Skin epidermis (tissue), 12 donors: ENCODE data around the gene APOC4.

Experiments used
- H3K27ac ChIP-seq, 21 experiments: fragments of 200-600 bp; sonication (generic) in 11 of 21; one replicate each; pipeline ENCODE4 v1.5.0; 2020; ENCODE audit warnings: mild to moderate bottlenecking in 3 of 21, inconsistent platforms in 2 of 21, moderate library complexity in 2 of 21
- H3K4me3 ChIP-seq, 7 experiments: fragments of 200-600 bp; sonication (generic) in 2 of 7; one replicate each; pipeline ENCODE4 v1.5.0; 2020; ENCODE audit warnings: inconsistent platforms in 2 of 7, mild to moderate bottlenecking in 2 of 7, moderate library complexity in 1 of 7

APOC4 gene

GRCh38 chr19:44913512-44914432 is 28.3 kb upstream of the APOC4 start:
- H3K27ac ChIP-seq: peak overlapping the region in 14 of 21 experiments; percentile 5 to 83 (median 64)

GRCh38 chr19:44914433-44915206 is 27.4 kb upstream of the APOC4 start, which contains the start of gene APOC1:
APOC1 (plus strand) TSS chr19:44914608; CDS start chr19:44914892, 284 bp downstream.
- Histone ChIP-seq H3K4me3 (peak within 1 kb of the TSS; percentile 30 to 48 (median 36)), H3K27ac (peak within 1 kb of the TSS in 19 of 21 experiments; percentile 5 to 83 (median 57))

More at GRCh38 chr19:44913512-44914432, 28.3 kb upstream of the APOC4 start:
- peak overlapping the region in 2 of 7 experiments; percentile 35 to 48 for H3K4me3 ChIP-seq

DNA sequence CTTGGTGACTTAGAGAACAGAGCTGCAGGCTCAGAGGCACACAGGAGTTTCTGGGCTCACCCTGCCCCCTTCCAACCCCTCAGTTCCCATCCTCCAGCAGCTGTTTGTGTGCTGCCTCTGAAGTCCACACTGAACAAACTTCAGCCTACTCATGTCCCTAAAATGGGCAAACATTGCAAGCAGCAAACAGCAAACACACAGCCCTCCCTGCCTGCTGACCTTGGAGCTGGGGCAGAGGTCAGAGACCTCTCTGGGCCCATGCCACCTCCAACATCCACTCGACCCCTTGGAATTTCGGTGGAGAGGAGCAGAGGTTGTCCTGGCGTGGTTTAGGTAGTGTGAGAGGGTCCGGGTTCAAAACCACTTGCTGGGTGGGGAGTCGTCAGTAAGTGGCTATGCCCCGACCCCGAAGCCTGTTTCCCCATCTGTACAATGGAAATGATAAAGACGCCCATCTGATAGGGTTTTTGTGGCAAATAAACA is 17.8 kb upstream of the APOC4 start:
- Histone ChIP-seq H3K4me3 (no peak overlapping the region), H3K27ac (peak overlapping the region in 9 of 21 experiments; percentile 7 to 73 (median 47))

DNA sequence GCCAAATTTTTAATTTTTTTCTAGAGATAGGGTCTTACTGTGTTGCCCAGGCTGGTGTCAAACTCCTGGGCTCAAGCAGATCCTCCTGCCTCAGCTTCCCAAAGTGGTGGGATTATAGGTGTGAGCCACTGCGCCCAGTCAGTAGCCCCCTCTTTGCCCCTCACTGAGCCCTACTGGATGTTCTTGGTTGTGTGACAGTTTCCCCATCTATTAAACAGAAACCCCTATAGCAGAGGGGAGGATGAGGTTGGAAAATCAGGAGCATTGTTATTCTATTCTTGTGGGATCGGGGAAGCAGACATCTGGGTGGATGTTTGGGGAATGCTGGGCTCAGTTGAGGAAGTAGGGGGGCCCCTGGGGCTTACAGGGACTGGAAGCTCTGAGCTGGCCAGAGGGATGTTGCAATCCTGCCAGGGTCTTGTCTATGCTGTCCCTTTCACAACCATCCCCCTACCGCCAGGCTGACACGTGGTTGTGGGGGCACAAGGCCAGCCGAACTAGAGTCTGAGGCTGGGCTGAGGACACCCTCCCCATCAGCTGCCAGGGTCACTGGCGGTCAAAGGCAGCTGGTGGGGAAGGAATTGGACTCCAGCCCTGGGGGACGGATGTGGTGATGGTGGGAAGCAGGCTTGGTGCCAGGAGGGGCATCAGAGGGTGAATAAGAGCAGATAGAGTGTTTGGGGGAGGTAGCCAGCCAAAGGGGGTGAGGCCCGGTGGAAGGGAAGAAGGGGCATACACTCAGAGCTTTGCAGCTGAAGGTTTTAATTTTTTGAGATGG is 16.7 kb upstream of the APOC4 start:
- H3K27ac ChIP-seq: peak overlapping the region in 15 of 21 experiments; percentile 7 to 73 (median 50)
- no peak overlapping the region for H3K4me3 ChIP-seq

DNA sequence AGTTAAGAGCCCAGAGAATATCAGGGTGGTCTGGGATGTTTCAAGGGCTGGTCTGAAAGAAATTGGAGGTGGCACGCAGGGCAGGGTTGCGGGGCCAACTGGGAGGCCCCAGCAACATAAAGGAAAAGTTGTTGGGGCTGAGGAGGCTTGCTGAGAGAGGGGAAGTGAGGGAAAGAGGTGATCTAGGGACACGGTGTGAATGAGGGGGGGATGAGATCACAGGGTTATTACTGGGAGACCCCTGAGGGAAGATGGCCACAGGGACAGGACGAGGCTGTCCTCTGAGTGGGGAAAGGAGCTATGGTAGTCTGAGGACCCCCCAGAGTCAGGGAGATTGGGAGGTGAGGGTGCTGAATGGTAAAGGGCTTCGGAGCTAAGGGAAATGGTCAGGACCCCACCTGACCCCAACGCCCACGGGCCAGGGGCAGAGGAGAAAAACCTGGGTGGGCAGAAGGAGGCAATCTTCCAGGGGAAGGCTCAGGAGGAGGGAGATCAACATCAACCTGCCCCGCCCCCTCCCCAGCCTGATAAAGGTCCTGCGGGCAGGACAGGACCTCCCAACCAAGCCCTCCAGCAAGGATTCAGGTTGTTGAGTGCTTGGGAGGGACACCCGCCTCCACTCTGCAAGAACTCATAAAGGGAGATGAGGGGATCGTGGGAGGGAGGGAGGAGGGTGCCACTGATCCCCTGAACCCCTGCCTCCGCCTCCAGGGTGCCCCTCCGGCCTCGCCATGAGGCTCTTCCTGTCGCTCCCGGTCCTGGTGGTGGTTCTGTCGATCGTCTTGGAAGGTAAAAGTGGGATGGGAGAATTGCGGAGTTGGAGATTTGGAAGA is 15.6 kb upstream of the APOC4 start:
- H3K27ac ChIP-seq: peak overlapping the region in 7 of 21 experiments; percentile 12 to 69 (median 30)

GRCh38 chr19:44927746-44928145 is 14.3 kb upstream of the APOC4 start:
- H3K4me3 ChIP-seq: no peak overlapping the region
- H3K27ac ChIP-seq: no peak overlapping the region

More for the DNA sequence above, 15.6 kb upstream of the APOC4 start:
- H3K4me3 ChIP-seq: peak overlapping the region in 2 of 7 experiments; percentile 11 to 22

- Histone ChIP-seq H3K27ac (no peak overlapping the region), H3K4me3 (no peak overlapping the region)
Measured at GRCh38 chr19:44930088-44930487, 11.9 kb upstream of the APOC4 start.

GRCh38 chr19:44931541-44931940 is 10.5 kb upstream of the APOC4 start:
- H3K4me3 ChIP-seq: no peak overlapping the region
- no peak overlapping the region for H3K27ac ChIP-seq

GRCh38 chr19:44939668-44940067 is 2.4 kb upstream of the APOC4 start:
- no peak overlapping the region for H3K27ac ChIP-seq
- no peak overlapping the region for H3K4me3 ChIP-seq

DNA sequence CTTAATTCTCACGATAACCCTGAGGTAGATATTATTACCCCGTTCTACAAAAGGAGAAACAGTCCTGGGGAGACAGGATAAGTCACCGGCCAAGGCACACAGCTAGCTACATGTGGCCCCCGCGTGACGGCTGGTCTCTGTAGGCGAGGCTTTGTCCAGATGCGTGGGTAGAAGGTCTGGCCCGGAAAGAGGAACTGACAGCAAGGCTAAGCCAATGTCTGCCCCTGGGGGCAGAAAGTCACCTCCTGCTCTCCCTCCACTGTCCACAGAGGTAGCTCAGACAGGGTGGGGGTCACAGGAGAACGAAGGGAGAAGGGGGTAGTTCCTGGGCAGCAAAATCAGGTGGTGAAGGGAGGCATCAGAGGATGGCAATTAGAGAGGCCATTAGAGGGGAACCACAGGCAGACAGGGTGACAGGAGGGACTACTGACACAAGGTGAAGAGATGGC is 1.8 kb downstream of the APOC4 start:
- Histone ChIP-seq H3K4me3 (no peak overlapping the region), H3K27ac (peak overlapping the region in 2 of 21 experiments; percentile 16 to 54)

DNA sequence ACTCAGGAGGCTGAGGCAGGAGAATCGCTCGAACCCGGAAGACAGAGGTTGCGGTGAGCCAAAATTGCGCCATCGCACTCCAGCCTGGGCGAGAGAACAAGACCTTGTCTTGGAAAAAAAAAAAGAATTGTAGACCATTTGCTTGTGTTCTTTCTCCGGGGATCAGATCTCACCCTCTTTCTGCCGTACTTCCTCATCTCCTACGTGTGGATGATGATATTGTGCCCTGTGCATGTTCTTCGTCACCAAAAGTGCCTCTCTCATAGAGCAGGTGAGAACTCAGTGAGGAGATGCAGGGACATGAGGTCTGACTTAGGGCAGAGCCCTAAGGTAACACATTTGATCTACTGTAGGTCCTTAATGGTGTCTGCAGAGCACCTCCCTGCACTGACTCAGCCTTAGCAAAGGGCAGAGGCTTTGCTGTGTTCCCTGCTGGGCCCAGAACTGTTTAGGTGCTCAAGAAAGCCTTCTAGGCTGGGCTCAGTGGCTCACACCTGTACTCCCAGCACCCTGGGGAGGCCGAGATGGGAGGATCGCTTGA is 5.1 kb downstream of the APOC4 start:
- Histone ChIP-seq H3K27ac (no peak overlapping the region), H3K4me3 (no peak overlapping the region)

DNA sequence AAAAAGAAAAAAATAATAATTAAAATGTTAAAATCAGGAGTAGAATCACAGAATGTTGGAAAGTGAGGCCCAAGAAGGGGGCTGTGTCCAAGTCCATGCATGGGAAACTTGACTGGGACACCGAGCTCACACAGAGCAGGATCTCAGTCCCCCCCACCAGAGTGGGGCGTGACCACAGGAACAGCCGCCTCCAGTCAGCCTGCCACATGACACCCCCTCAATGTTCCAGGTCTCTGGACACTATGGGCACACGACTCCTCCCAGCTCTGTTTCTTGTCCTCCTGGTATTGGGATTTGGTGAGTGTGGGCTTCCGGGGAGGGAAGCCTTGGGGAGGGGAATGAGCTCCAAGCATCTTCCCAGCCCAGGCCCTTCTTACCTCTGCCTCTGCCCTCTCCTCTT is 6.2 kb downstream of the APOC4 start:
- Histone ChIP-seq H3K4me3 (no peak overlapping the region), H3K27ac (no peak overlapping the region)

DNA sequence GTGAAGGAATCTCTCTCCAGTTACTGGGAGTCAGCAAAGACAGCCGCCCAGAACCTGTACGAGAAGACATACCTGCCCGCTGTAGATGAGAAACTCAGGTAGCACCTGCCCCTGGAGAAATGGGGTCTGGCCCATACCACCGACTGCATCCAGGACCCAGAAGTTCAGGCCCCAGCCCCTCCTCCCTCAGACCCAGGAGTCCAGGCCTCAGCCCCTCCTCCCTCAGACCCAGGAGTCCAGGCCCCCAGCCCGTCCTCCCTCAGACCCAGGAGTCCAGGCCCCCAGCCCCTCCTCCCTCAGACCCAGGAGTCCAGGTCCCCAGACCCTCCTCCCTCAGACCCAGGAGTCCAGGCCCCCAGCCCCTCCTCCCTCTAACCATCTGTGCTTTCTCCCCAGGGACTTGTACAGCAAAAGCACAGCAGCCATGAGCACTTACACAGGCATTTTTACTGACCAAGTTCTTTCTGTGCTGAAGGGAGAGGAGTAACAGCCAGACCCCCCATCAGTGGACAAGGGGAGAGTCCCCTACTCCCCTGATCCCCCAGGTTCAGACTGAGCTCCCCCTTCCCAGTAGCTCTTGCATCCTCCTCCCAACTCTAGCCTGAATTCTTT is 6.8 kb downstream of the APOC4 start:
- Histone ChIP-seq H3K4me3 (no peak overlapping the region), H3K27ac (no peak overlapping the region)

DNA sequence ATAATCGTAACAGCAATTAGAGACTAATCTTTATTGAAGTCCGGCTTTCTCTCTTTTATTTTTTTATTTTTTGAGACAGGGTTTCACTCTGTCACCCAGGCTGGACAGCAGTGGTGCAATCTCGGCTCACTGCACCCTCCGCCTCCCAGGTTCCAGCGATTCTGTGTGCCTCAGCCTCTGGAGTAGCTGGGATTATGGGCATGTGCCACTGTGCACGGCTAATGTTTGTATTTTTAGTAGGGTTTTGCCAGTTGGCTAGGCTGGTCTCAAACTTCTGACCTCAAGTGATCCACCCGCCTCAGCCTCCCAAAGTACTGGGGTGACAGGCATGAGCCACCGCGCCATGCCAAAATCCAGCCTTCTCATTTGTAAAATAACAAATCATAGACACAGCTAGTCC is 7.5 kb downstream of the APOC4 start:
- Histone ChIP-seq H3K4me3 (no peak overlapping the region), H3K27ac (no peak overlapping the region)

DNA sequence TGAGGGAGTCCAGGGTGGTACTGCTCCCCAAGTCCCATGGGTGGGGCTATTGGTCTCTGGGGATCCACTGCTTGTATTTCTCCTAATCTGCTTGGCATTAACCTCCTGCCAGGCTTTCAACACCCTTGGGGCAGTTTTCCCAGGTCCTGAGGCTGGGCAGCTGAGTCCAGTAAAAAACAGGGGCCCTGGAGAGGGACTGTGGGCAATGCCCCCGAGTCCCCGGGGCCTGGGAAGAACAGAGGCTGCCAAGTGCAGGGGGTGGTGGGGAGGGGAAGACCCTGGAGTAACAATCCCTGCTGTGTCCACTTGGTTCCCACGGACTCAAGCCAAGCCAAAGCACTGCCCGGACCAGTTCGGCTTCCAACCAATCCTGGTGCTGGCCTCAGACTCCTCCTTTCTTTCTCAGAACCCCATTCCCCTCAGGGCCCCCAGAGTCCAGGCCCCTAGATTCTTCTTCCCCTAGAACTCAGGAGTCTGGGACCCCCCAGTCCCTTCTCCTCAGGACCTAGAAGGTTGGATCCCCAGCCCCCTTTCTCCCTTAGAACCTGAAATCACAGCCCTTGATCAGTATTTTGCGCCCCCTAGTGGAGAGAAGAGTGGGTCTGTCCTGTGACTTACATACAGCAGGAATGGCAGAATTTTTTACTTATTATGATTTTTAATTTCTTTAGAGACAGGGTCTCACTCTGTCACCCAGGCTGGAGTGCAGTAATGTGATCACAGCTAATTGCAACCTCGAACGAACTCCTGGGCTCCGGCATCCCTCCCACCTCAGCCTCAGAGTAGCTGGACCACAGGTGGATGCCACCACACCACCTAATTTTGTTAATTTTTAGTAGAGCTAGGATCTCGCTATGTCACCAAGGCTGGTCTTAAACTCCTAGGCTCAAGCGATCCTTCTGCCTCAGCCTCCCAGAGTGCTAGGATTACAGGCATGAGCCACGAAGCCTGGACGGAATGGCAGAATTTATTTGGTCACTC is 9.4 kb downstream of the APOC4 start:
- Histone ChIP-seq H3K27ac (peak overlapping the region in 13 of 21 experiments; percentile 9 to 75 (median 50)), H3K4me3 (no peak overlapping the region)

DNA sequence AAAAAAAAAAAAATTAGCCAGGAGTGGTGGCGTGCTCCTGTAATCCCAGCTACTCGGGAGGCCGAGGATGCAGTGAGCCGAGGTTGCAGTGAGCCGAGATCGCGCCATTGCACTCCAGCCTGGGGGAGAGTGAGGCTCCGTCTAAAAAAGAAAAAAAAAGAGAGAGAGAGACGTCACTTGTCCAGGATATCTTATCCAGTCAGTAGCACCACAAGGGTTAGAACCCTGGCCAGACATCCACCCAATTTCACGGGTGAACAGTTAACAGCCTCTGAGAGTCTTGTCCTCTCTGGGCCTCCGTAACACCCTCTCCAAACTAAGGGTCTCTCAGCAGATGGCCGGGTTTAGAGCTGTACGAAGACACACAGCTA is 12.2 kb downstream of the APOC4 start:
- H3K4me3 ChIP-seq: peak overlapping the region; percentile 84 to 100 (median 98)
- peak overlapping the region in 20 of 21 experiments; percentile 78 to 99 (median 93) for H3K27ac ChIP-seq
